Esophagus (tissue), 2 donors: ENCODE data around the gene FDX1. TPM values are rescaled to one million over a fixed set of nuclear protein-coding genes. Genes with fewer than 3 reads are reported as not detected.

ENCODE experiments used
- H3K27ac ChIP-seq, 2 donors: one replicate each; pipeline ENCODE4 v1.5.1; 2013; ENCODE audit warnings: low read depth in 2 of 2, mild to moderate bottlenecking in 2 of 2, inconsistent platforms in 1 of 2, low read length in 1 of 2, moderate library complexity in 1 of 2
- H3K27me3 ChIP-seq, 2 donors: one replicate each; pipeline ENCODE4 v1.6.1; 2013; ENCODE audit warnings: low read length in 2 of 2, control low read depth in 1 of 2, mild to moderate bottlenecking in 1 of 2; ENCODE audit not compliant: insufficient read depth in 2 of 2, control insufficient read depth in 1 of 2
- H3K36me3 ChIP-seq, 2 donors: one replicate each; pipeline ENCODE4 v1.6.1; 2013; ENCODE audit warnings: low read length in 1 of 2; ENCODE audit not compliant: control insufficient read depth in 2 of 2, insufficient read depth in 2 of 2
- H3K4me1 ChIP-seq, 2 donors: one replicate each; pipeline ENCODE4 v1.6.1; 2013; ENCODE audit warnings: low read length in 1 of 2; ENCODE audit not compliant: control insufficient read depth in 2 of 2, insufficient read depth in 2 of 2
- H3K4me3 ChIP-seq, 2 donors: one replicate each; pipeline ENCODE4 v1.5.1; 2013; ENCODE audit warnings: low read length in 2 of 2, mild to moderate bottlenecking in 2 of 2, low read depth in 1 of 2, moderate library complexity in 1 of 2
- H3K9me3 ChIP-seq, 2 donors: one replicate each; pipeline ENCODE4 v1.6.1; 2013; ENCODE audit warnings: mild to moderate bottlenecking in 2 of 2, low read depth in 1 of 2, low read length in 1 of 2, moderate library complexity in 1 of 2; ENCODE audit not compliant: control insufficient read depth in 2 of 2, insufficient read depth in 1 of 2
- WGBS, 2 donors: extraction: QIAGEN DNeasy Blood & Tissue Kit; methylation state at CpG; one replicate each; pipeline ENCODE4 v1.1.7; 2013; 5-methylcytosine and 5-hydroxymethylcytosine counted together
- polyA plus RNA-seq, 2 donors: library from polyadenylated mRNA; stranded (reverse); fragments of 200-250 nt; gene quantifications; one replicate each; pipeline ENCODE4 v1.2.3, GENCODE V29; 2013
- donor health status: healthy with polysubstance abuse.
- donor health status: Bipolar disorder and iron deficiency.

Gene FDX1
- polyA plus RNA-seq, 2 donors: 8.0 to 9.4 TPM

DNA sequence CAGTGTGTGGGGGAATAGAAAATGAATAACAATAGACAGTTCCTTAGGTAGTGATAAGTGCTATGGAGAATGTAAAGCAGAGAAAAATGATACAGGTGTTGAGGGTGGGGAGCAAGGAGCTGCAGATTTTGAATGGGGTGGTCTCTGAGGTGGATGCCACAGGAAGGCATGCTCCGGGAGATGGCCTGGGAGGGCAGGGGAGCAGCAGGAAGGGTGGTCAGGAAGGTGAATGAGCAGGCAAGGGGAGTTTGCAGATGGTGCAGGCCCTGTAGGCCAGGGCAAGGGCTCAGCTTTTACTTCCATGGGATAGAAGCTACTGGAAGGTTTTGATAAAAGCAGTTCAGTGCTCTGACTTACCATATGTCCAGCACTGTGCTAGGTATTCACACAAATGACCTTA lies 44.8 kb downstream of the FDX1 start:
- H3K27me3 ChIP-seq: no peaks in the 10 kb centered on the region
- H3K36me3 ChIP-seq: no peaks in the 10 kb centered on the region
- H3K27ac ChIP-seq: no peak overlapping the region
- no peaks in the 10 kb centered on the region for H3K9me3 ChIP-seq
- H3K4me3 ChIP-seq: no peak overlapping the region
- 90 to 100% methylated on average over 1 of the region's 1 CpG for WGBS, 2 donors
- H3K4me1 ChIP-seq: no peaks in the 10 kb centered on the region

DNA sequence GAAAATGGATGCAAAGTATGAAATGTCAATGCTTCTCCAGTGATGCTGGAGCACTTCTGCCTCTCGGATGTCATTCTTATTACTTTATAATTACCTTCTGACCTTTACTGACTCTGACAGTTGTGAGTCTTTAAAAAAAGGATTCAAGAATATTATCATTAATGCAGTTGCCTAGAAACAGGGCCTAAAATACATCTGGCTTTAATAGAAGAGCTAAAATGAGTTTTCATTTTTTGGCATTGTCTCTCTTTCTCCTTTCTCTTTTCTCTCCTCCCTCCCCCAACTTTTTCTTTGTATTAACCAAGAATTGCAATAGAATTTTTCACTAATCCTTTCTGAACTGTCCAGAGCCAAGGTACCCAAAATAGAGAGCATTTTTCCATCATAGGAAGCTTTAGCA lies 45.9 kb downstream of the FDX1 start:
- Histone ChIP-seq H3K4me1 (no peaks in the 10 kb centered on the region), H3K27ac (no peak overlapping the region), H3K36me3 (no peaks in the 10 kb centered on the region), H3K9me3 (no peaks in the 10 kb centered on the region), H3K4me3 (no peak overlapping the region), H3K27me3 (no peaks in the 10 kb centered on the region)
- WGBS, 2 donors: 70 to 79% methylated on average over 1 of the region's 1 CpG

DNA sequence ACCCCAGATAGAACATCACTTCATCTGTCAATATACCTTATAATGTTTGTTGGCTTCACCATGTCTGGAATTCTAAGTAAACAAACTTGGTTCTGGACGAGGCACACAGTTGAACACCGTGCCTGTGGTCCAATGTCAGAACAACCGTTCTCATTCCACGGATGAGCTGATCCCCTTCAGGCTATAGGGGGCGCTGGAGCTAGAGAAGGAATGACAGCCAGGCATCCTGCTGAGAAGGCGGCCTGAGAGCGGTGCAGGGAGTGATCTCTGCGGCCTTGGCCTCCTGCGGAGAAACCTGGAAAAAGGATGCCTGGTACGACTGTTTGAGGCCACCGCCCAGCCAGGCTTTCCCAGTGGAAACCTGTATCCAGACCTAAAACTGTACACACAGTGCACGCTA lies 48.7 kb downstream of the FDX1 start:
- H3K36me3 ChIP-seq: no peaks in the 10 kb centered on the region
- no peaks in the 10 kb centered on the region for H3K27me3 ChIP-seq
- H3K27ac ChIP-seq: no peak overlapping the region
- WGBS, 2 donors: 77 to 81% methylated on average over 12 of the region's 12 CpGs
- no peaks in the 10 kb centered on the region for H3K4me1 ChIP-seq
- H3K9me3 ChIP-seq: no peaks in the 10 kb centered on the region
- H3K4me3 ChIP-seq: no peak overlapping the region

DNA sequence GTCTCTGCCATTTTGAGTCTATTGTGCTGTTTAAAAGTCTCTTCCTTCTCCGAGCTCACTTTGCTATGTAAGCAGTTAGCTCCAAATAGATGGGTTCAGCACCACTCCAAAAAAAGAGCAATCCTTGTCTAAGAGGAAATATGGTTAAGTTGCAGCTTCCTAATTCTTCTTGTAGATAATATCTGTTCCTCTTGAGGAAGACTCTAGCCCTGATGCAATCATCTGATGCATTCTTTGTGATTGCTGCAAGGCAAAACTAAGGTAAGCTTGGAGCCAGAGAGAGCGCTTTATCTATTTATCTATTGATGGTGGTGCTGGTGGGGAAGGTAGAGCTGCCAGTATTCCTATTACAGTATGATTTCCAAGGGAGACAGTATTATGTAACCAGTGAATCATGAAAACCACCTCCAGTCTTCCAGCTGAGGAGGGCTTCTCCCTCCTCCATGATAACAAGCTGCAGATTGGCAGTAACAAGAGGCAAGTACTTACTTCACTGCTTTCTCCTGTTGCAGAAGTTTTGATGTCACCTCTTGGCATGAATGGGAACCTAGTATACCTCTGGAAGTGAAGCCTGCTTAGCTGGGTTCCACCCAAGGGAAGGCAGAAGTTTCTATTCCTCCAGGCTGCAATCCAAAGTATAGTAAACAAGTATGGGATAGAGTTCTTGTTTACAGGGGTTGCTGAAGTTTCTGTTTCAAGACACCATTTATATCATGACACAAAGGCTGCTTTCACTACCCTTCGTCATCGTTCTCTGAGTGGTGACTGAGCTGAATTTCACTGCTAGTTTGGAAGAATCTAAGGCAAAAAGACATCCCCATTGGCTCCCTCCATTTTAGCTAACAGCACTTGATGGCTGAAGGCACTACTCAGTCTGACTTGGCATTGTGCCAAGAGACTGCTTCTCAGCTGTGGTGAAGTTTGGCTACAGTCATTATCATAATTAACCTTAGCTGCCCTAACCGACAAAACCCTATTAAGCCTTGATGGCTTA lies 49.7 kb downstream of the FDX1 start:
- 62 to 64% methylated on average over 5 of the region's 5 CpGs for WGBS, 2 donors
- H3K36me3 ChIP-seq: no peaks in the 10 kb centered on the region
- H3K27me3 ChIP-seq: no peaks in the 10 kb centered on the region
- no peaks in the 10 kb centered on the region for H3K9me3 ChIP-seq
- no peaks in the 10 kb centered on the region for H3K4me1 ChIP-seq
- H3K27ac ChIP-seq: no peak overlapping the region
- H3K4me3 ChIP-seq: no peak overlapping the region

DNA sequence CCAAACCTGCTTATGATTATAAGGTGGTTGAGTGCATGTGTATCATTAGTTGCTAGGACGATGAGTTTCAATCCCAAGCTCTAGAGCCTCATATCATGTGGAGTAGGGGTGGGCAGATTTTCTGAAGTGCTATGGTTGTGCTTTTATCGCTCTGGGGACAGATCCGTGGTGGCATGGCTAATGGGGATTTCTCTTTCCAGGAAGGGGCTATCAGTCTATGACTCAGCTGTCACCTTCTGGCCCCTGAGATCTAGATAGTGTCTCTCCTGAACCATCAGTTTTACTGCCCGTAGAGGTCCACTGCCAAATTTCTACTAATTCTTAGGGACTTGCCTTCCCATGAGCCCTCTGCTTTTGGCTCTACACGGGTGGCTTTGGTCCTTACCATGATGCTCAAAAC lies 51.8 kb downstream of the FDX1 start:
- Histone ChIP-seq H3K4me3 (no peak overlapping the region), H3K27me3 (no peaks in the 10 kb centered on the region), H3K36me3 (no peaks in the 10 kb centered on the region), H3K9me3 (no peaks in the 10 kb centered on the region), H3K4me1 (no peaks in the 10 kb centered on the region), H3K27ac (no peak overlapping the region)
- WGBS, 2 donors: 92 to 94% methylated on average over 5 of the region's 5 CpGs

DNA sequence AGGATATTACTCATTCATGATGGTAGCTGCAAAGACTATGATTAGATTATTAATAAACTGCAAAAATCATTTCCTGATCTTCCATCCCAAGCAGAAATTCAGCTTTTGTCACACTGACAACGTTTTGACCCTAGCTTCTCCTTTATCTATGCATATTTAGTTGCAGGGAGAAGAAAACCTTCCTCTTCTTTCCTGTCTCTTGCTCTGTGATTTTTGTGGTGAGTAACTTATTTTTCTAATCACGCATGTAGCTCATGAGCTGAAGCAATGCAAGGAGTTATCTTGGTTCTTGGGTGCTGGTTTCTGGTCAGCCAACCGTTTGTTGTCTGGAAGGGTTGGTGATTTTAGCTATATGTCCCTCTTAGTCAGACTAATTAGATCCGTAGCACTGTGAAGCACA lies 56.4 kb downstream of the FDX1 start:
- no peaks in the 10 kb centered on the region for H3K36me3 ChIP-seq
- H3K27me3 ChIP-seq: no peaks in the 10 kb centered on the region
- WGBS, 2 donors: 77 to 80% methylated on average over 4 of the region's 4 CpGs
- H3K27ac ChIP-seq: no peak overlapping the region
- H3K4me1 ChIP-seq: no peaks in the 10 kb centered on the region
- no peak overlapping the region for H3K4me3 ChIP-seq
- H3K9me3 ChIP-seq: no peaks in the 10 kb centered on the region

DNA sequence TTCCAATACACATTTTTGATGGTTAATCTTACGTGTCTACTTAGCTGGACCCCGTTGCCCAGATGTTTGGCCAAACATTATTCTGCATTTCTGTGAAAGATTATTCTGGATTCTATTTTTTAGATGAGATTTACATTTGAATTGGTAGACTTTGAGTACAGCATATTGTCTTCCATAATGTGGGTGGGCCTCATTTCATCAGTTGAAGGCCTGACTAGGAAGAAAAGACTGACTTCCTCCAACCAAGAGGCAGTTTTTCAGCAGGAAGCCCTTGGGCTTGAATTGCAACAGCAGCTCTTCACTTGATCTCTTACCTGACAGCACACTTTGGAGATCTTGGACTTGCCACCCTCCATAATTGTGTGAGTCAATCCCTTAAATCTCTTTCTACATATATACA lies 58.7 kb downstream of the FDX1 start:
- WGBS, 2 donors: 69 to 97% methylated on average over 2 of the region's 2 CpGs
- Histone ChIP-seq H3K9me3 (no peaks in the 10 kb centered on the region), H3K4me3 (no peak overlapping the region), H3K27ac (no peak overlapping the region), H3K4me1 (no peaks in the 10 kb centered on the region), H3K27me3 (no peaks in the 10 kb centered on the region), H3K36me3 (no peaks in the 10 kb centered on the region)

DNA sequence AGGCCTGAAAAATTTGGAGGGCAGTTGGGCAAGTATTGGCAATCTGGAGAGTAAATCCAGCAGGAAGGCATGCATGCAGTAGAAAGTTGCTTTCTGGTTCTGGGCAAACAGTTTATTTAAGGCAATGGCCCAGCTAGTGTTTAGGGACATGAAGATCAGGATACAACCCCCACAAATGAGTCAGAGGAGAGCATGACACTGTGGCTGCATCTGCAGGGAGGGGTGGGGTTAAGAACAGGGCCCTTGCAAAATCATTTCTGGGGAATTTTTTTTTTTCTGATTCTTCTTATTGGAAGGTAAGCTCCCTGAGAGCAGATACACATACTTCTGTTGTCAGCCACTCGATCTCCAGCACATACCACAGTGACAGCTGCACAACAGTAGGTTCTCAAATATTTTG lies 61.1 kb downstream of the FDX1 start:
- no peaks in the 10 kb centered on the region for H3K4me1 ChIP-seq
- no peak overlapping the region for H3K4me3 ChIP-seq
- no peaks in the 10 kb centered on the region for H3K9me3 ChIP-seq
- no peaks in the 10 kb centered on the region for H3K27me3 ChIP-seq
- no peaks in the 10 kb centered on the region for H3K36me3 ChIP-seq
- WGBS, 2 donors: 58 to 86% methylated on average over 1 of the region's 1 CpG
- H3K27ac ChIP-seq: no peak overlapping the region

DNA sequence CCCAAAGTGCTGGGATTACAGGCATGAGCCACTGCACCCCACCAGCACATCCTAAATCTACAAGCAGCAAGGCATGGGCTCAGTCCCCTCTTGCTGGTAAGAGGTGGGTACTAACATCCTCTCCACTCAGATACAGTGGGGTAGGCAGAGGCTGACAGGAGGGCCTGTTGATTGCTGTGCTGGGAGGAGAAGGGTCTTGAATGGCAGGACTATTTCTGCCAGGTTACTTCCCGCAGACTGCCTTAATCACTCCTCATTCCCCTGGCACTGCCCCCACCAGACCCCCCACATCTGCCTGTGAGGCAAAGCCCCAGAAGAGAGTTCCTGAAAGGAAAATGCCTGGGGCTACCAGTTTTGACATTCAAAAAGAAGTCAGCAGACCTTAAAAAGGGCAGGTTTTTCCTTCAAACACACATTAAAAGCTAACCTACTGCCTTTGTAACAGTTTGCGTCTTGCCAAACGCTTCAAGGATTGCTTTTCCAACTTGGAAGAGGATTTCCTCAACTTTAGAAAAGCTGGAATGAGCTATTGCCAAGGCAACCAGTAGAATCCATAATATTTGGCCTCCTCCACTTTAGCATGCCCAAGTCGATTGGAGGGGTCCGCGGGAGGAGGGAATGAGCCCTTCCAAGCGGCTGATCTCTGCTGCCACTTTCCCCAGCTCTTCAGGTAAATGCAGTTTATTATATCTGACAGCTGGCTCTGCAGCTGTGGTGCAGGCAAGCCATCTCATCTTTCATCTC lies 62.0 kb downstream of the FDX1 start:
- Histone ChIP-seq H3K4me1 (no peaks in the 10 kb centered on the region), H3K27me3 (no peaks in the 10 kb centered on the region), H3K36me3 (no peaks in the 10 kb centered on the region), H3K27ac (no peak overlapping the region), H3K9me3 (no peaks in the 10 kb centered on the region), H3K4me3 (no peak overlapping the region)
- 64 to 71% methylated on average over 7 of the region's 7 CpGs for WGBS, 2 donors
